Natural killer cell (primary cell): Measurements from ENCODE around the gene GOLGA2. TPM values are rescaled to one million over a fixed set of nuclear protein-coding genes. Genes with fewer than 3 reads are reported as not detected.

Experiments used
- ATAC-seq, 3 donors: fragments of 150-1000 bp in 2 of 3; fragments of 200-7000 bp in 1 of 3; cut with Tn5 transposase; 1 replicate in 1 of 3; 2 replicates in 2 of 3; pipeline ENCODE4 v1.10.0; 2021; ENCODE audit warnings: mild to moderate bottlenecking in 2 of 3, moderate library complexity in 2 of 3
- DNase-seq, 2 donors: peaks; one replicate each; pipeline versions ENCODE4 v3.0.0 to v3.0.0-alpha.2; 2013 to 2021; ENCODE audit warnings: mixed read lengths in 1 of 2
- H3K27ac ChIP-seq: one replicate; pipeline ENCODE4 v1.5.1; 2013; ENCODE audit warnings: mild to moderate bottlenecking, low read length
- H3K27me3 ChIP-seq: one replicate; pipeline ENCODE4 v1.6.1; 2013; ENCODE audit warnings: low read length; ENCODE audit not compliant: control insufficient read depth, insufficient read depth
- H3K36me3 ChIP-seq: one replicate; pipeline ENCODE4 v1.6.1; 2013; ENCODE audit warnings: low read length; ENCODE audit not compliant: control insufficient read depth, insufficient read depth
- H3K4me1 ChIP-seq: one replicate; pipeline ENCODE4 v1.6.1; 2013; ENCODE audit warnings: low read length; ENCODE audit not compliant: control insufficient read depth, insufficient read depth
- H3K4me3 ChIP-seq: one replicate; pipeline ENCODE4 v1.5.1; 2013; ENCODE audit warnings: low read length
- H3K9me3 ChIP-seq: one replicate; pipeline ENCODE4 v1.6.1; 2013; ENCODE audit warnings: low read length; ENCODE audit not compliant: control insufficient read depth, insufficient read depth
- H3K27ac Mint-ChIP-seq, 2 donors: one replicate each; pipeline ENCODE4 v1.8.0; 2022; ENCODE audit warnings: mild to moderate bottlenecking in 2 of 2, mixed read lengths in 2 of 2, moderate library complexity in 1 of 2
- H3K27me3 Mint-ChIP-seq, 2 donors: one replicate each; pipeline ENCODE4 v1.8.0; 2022; ENCODE audit warnings: low read depth in 2 of 2, mixed read lengths in 2 of 2
- H3K36me3 Mint-ChIP-seq: one replicate; pipeline ENCODE4 v1.8.0; 2022; ENCODE audit warnings: mixed read lengths
- H3K4me1 Mint-ChIP-seq, 2 donors: one replicate each; pipeline ENCODE4 v1.8.0; 2022; ENCODE audit warnings: mixed read lengths in 2 of 2
- H3K4me3 Mint-ChIP-seq: one replicate; pipeline ENCODE4 v1.8.0; 2022; ENCODE audit warnings: mild to moderate bottlenecking, moderate library complexity, mixed read lengths
- H3K9me3 Mint-ChIP-seq, 2 donors: one replicate each; pipeline ENCODE4 v1.8.0; 2022; ENCODE audit warnings: mixed read lengths in 2 of 2
- CTCF ChIP-seq: fragments of 200-600 bp; IDR thresholded peaks from one replicate; pipeline ENCODE4 v1.8.0; 2022; ENCODE audit warnings: antibody characterized with exemption
- WGBS: methylation state at CpG from one replicate; pipeline ENCODE4 v1.1.7; 2013; ENCODE audit warnings: missing lambda C conversion rate; ENCODE audit not compliant: insufficient coverage; 5-methylcytosine and 5-hydroxymethylcytosine counted together
- intact Hi-C: fragments of 100-400 bp; cut with micrococcal nuclease; formaldehyde crosslinking; loops from one replicate; pipeline ENCODE4 v1.14.2; 2022
- total RNA-seq, 4 donors: library from RNA; stranded (reverse); fragments of 120-200 nt in 1 of 4; gene quantifications; one replicate each; pipeline versions ENCODE4 v1.2.3 to v1.2.4, GENCODE V29; 2013 to 2022

GOLGA2 gene
- total RNA-seq, 3 donors from 2014 or later (not counting 1 experiment from before 2014, with no cell fraction given) = 78.0 to 101 (median 90.9) TPM

- 98% methylated on average over 15 of the region's 15 CpGs for WGBS
Observed at GRCh38 chr9:128266868-128267590, 8.8 kb downstream of the GOLGA2 start.

GRCh38 chr9:128265348-128265847 is 10.4 kb downstream of the GOLGA2 start:
- 94% methylated on average over 10 of the region's 10 CpGs for WGBS
- Histone ChIP-seq H3K4me1 (no peaks in the 10 kb centered on the region), H3K9me3 (no peaks in the 10 kb centered on the region), H3K4me3 (no peak overlapping the region), H3K27me3 (no peaks in the 10 kb centered on the region), H3K27ac (no peak overlapping the region), H3K36me3 (peaks cover 45% of the 10 kb centered on the region)
- no peak overlapping the region for H3K27ac Mint-ChIP-seq
- H3K4me1 Mint-ChIP-seq = peaks cover 0 to 6% of the 10 kb centered on the region in 2 donors
- H3K27me3 Mint-ChIP-seq = no peaks in the 10 kb centered on the region
- no peak for DNase-seq
- no peak for TF ChIP-seq CTCF
- ATAC-seq = no peak
- H3K4me3 Mint-ChIP-seq = no peak overlapping the region
- intact Hi-C loops = no loop called here
- peaks cover 9% of the 10 kb centered on the region for H3K36me3 Mint-ChIP-seq
- no peaks in the 10 kb centered on the region for H3K9me3 Mint-ChIP-seq

More at GRCh38 chr9:128266868-128267590, 8.8 kb downstream of the GOLGA2 start:
- Histone ChIP-seq H3K9me3 (no peaks in the 10 kb centered on the region), H3K4me1 (no peaks in the 10 kb centered on the region), H3K27ac (no peak overlapping the region), H3K27me3 (no peaks in the 10 kb centered on the region), H3K36me3 (peaks cover 37% of the 10 kb centered on the region), H3K4me3 (no peak overlapping the region)
- Mint-ChIP-seq H3K4me3 (no peak overlapping the region), H3K4me1 (peaks cover 0 to 6% of the 10 kb centered on the region in 2 donors), H3K27ac (no peak overlapping the region), H3K36me3 (no peaks in the 10 kb centered on the region), H3K27me3 (no peaks in the 10 kb centered on the region), H3K9me3 (no peaks in the 10 kb centered on the region)
- intact Hi-C loops = no loop called here
- no peak for DNase-seq
- no peak for ATAC-seq
- no peak for TF ChIP-seq CTCF

- Histone ChIP-seq H3K4me3 (no peak overlapping the region), H3K4me1 (no peaks in the 10 kb centered on the region), H3K27ac (no peak overlapping the region), H3K9me3 (no peaks in the 10 kb centered on the region), H3K36me3 (peaks cover 66% of the 10 kb centered on the region), H3K27me3 (no peaks in the 10 kb centered on the region)
- TF ChIP-seq CTCF = no peak
- H3K27ac Mint-ChIP-seq = no peak overlapping the region
- 89% methylated on average over 3 of the region's 4 CpGs for WGBS
- H3K27me3 Mint-ChIP-seq = no peaks in the 10 kb centered on the region
- no peaks in the 10 kb centered on the region for H3K4me1 Mint-ChIP-seq
- H3K9me3 Mint-ChIP-seq = no peaks in the 10 kb centered on the region
- ATAC-seq (no peak), DNase-seq (no peak)
- intact Hi-C loops = no loop called here
- peaks cover 9% of the 10 kb centered on the region for H3K36me3 Mint-ChIP-seq
- H3K4me3 Mint-ChIP-seq = no peak overlapping the region
Observed at GRCh38 chr9:128262687-128263086, 13.1 kb downstream of the GOLGA2 start.
